DMS 273 treated with DMSO at 0.1 percent for 48 hours (cell line): ENCODE data around the gene ADGRV1.

Experiments
- DNase-seq: peaks from one replicate; lab custom pipeline; 2025; lab: John Stamatoyannopoulos, UW

The ADGRV1 gene

GRCh38 chr5:90871391-90871991 is 312.9 kb downstream of the ADGRV1 start:
- DNase-seq = no peak

- no peak for DNase-seq
These were observed 314.5 kb downstream of the ADGRV1 start for GRCh38 chr5:90873033-90873517.

GRCh38 chr5:90874066-90874465 is 315.5 kb downstream of the ADGRV1 start:
- DNase-seq = no peak

GRCh38 chr5:90875456-90875855 is 316.9 kb downstream of the ADGRV1 start:
- no peak for DNase-seq

- no peak for DNase-seq
These were observed 317.8 kb downstream of the ADGRV1 start for GRCh38 chr5:90876366-90876765.

- no peak for DNase-seq
These were observed 318.5 kb downstream of the ADGRV1 start for GRCh38 chr5:90877049-90877448.

- no peak for DNase-seq
These were observed 319.5 kb downstream of the ADGRV1 start for GRCh38 chr5:90878081-90878480.

- no peak for DNase-seq
These were observed 320.1 kb downstream of the ADGRV1 start for GRCh38 chr5:90878549-90879196.

GRCh38 chr5:90881626-90882150 is 323.1 kb downstream of the ADGRV1 start:
- no peak for DNase-seq

GRCh38 chr5:90882448-90882847 is 323.9 kb downstream of the ADGRV1 start:
- no peak for DNase-seq

- no peak for DNase-seq
These were observed 326.7 kb downstream of the ADGRV1 start for GRCh38 chr5:90885180-90885868.

- DNase-seq = no peak
These were observed 327.8 kb downstream of the ADGRV1 start for GRCh38 chr5:90886381-90886780.

- DNase-seq = no peak
These were observed 330.1 kb downstream of the ADGRV1 start for GRCh38 chr5:90888511-90889324.

- DNase-seq = no peak
These were observed 330.7 kb downstream of the ADGRV1 start for GRCh38 chr5:90889325-90889600.

- DNase-seq = no peak
These were observed 331.6 kb downstream of the ADGRV1 start for GRCh38 chr5:90890180-90890579.

GRCh38 chr5:90894866-90895420 is 336.3 kb downstream of the ADGRV1 start:
- DNase-seq = no peak

GRCh38 chr5:90897618-90898017 is 339.0 kb downstream of the ADGRV1 start:
- no peak for DNase-seq

- no peak for DNase-seq
These were observed 339.9 kb downstream of the ADGRV1 start for GRCh38 chr5:90898326-90899013.

- DNase-seq = no peak
These were observed 340.5 kb downstream of the ADGRV1 start for GRCh38 chr5:90899014-90899604.

- no peak for DNase-seq
These were observed 342.7 kb downstream of the ADGRV1 start for GRCh38 chr5:90901261-90901660.

GRCh38 chr5:90902170-90902569 is 343.6 kb downstream of the ADGRV1 start:
- no peak for DNase-seq
